Measurements from ENCODE around the gene CPS1.
A peak's percentile ranks its signal among the peaks of the same experiment; 100 is the strongest.

CPS1 gene

GRCh38 chr2:210606001-210606400 lies 49.6 kb downstream of the CPS1 start:
- DNase-seq (ENCODE audit: low spot score): no peak

DNA sequence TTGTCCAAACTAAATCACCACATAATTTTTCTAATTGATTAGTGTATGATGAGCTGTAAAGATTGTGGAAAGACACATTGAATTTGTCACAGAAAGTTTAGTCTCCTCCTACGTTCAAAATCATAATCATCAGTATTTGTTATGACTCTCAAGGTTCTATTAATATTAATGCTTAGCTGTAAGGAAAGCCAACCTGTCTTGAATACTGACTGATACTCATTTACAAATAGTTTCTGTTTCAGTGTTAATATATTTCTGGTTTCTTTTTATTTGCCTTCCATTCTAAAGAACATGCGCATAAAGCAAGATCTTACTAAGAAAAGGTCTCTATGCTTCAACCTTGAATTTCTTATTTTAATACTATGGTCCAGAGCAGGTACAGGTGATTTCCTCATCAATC lies 55.1 kb downstream of the CPS1 start:
- no peak for DNase-seq (ENCODE audit: low spot score)

DNA sequence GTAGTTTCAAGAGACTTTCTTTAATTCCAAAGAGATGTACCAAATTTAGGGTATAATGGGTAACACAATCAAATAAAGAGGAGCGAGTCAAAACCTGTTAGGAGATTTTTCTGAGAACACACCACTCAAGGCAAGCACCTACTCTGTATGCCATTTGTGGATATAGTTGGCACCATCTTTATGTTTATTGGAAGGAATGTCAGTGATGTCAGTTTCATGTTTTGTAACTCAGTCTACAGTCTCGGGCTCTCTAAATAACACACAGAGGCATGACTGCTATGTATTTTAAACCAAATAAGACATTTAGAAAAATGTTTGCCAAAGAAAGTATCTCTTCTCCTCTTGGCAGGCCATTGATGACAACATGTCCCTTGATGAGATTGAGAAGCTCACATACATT lies 59.7 kb downstream of the CPS1 start:
- no peak for DNase-seq (ENCODE audit: low spot score)

GRCh38 chr2:210617318-210617717 lies 60.9 kb downstream of the CPS1 start:
- no peak for DNase-seq (ENCODE audit: low spot score)

DNA sequence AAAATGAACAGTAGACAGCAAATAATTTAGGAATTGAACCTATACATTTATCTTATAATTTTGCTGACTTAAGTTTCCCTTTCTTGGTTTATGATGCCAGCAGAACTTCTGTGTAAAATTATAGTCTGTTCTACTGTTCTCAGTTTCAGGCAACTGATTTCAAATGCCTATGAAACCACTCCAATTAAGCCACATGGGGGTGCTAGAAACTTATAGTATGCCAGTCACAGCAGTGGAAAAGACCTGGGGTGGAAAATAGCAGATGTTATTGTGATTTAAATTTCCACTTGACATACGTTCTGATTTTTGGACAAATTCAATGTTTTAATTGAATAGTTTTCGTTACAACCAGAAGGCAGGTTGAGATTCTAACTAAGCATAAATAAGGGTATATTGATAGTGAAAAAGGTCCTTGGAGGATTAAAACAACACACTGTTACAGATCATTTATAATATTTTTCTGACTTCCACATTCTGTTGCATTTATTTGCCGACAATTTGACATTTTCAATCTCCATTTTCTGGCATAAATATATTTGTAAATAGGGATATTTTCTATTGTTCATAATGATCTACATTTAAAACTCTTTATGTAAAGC lies 61.4 kb downstream of the CPS1 start:
- peak; percentile 62 for DNase-seq (ENCODE audit: low spot score)

- no peak for DNase-seq (ENCODE audit: low spot score)
Observed at GRCh38 chr2:210620456-210620855, 64.1 kb downstream of the CPS1 start.

DNA sequence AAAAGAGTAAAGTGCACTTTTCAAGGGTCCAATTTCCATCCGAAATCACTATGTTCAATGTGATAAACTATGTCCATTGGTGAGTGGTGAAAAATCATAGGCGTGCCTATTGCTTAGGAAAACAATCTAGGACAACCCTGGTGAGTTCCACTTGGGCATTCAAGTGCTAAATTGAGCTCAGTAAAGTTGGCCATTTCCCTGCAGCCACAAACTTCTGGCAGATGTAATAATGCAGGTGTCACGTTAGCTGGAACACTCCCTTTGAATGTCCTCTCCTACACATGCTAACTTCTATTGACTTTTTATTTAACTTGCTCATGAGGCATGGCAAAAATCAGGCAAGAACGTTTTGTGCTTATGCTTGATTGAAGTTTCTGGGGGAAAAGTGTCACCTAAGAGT lies 67.1 kb downstream of the CPS1 start:
- no peak for DNase-seq (ENCODE audit: low spot score)

DNA sequence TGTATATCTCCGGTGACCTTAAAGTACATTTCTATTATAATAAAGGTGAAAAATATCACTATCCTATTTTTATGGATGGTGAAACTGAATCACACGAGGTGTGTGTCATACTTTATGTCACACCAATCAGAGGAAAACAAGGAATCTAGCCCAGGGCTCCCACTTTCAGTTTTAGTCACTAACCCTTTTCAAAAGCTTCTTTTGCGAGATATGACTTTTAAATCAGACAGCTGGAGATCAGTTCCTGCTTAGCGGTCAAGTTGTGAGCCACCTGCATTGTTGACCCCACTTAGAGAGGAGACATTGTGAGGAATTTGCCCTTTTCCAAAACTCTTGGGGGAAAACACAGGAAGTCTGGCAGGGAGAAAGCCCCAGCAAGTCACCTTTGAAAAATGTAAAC lies 70.5 kb downstream of the CPS1 start:
- DNase-seq (ENCODE audit: low spot score): peak; percentile 10

DNA sequence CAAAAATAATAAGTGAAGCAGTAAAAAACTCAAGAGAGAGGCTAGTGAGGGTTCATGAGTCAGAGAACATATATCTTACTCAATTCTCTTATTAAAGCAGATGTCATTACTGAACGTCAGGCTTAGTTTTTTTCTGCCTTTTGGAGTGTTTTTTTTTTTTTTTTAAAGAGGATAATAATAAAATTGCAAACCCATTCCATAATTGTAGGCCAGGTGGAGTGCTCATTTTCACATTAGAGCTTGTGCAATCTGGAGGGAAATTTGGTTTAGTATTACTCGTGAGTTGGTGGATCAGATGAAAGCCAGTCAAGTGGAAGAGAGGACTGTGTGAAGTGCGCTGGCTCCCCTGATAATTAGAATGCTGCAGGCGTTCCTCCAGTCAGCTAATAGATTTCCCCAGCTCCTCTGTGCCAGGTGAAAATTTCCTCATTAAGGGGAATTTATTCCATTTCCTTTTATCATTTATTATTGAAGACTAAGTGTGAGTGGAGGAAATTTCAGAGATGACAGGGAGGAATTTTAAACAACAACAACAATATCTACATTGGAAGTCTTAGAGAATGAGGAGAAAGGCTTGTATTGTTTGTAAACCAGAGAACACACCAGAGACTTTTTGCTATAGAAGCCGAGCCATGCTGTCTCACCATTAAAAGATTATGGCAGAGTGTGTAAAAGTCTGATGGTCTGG lies 74.6 kb downstream of the CPS1 start:
- no peak for DNase-seq (ENCODE audit: low spot score)

GRCh38 chr2:210633699-210634098 lies 77.3 kb downstream of the CPS1 start:
- DNase-seq (ENCODE audit: low spot score): no peak

DNA sequence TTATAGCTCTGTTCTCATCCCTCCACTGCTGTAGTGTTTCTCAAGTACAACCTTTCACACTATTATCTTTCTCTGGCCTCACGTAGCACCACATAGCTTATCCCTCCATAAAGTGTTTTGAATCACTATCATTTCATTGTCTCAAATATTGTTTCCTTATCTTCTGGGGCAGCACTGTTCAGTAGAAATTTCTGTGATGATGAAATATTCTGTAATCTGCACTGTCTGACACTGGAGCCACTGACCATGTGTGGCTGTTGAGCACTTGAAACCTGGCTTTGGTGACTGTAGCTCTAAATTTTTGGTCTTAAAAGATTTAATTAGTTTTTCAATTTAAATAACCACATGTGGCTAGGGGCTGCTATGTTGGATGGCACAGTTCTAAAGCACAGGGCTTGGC lies 78.9 kb downstream of the CPS1 start:
- no peak for DNase-seq (ENCODE audit: low spot score)

- DNase-seq (ENCODE audit: low spot score): no peak
Observed at GRCh38 chr2:210642333-210642732, 85.9 kb downstream of the CPS1 start.

GRCh38 chr2:210647151-210647550 lies 90.8 kb downstream of the CPS1 start:
- DNase-seq (ENCODE audit: low spot score): no peak

DNA sequence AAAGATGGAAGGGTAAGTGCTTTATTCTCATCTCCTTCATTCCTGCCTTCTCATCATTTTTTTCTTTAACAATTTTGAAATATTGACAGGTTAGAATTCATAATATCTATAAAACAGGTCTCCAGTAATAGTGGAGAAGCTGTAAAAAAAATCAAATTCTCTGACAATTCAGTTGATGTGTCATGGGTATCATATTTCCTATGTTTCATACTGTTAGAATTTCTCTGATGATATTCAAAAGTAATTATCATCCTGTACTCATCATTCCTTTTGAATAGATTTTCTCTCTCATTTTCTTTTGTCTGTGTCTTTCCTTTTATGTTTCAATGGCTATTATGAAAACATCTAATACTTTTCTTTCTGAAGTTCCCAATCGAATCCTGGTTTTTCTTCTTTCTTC lies 97.7 kb downstream of the CPS1 start:
- peak; percentile 7 for DNase-seq (ENCODE audit: low spot score)

DNA sequence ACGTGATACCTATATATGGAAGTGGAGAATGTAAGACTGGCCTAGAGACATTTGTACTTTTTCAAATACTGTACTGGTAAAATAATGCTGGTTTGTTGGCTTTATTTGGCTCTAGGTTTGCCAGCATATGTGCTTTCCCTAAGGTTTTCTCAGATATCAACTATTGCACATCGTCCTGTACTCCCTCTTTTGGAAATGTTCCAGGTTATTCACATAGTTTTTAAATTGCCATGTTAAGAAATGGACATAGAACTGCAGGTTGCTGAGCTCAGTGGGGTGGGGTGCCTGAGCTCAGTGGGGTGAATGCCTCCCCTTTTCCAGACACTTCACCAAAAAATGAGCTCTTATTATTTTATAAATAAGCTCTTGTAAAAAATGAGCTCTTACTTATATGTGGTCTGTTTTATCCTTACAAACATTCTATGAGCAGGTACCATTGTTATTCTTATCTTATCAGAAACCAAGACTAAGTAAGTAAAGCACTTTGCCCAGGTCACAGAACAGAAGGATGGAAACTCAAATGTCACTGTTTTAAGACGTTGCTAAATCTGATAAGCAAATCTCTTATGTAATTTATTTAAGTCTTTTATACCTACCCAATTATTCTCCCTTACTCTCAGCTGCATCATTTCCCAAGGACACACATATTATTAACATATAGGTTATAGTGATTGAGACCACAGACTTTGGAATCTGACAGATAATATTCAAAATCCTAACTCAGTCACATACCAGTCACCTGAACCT lies 99.0 kb downstream of the CPS1 start:
- no peak for DNase-seq (ENCODE audit: low spot score)

GRCh38 chr2:210657874-210658273 lies 101.5 kb downstream of the CPS1 start:
- no peak for DNase-seq (ENCODE audit: low spot score)

GRCh38 chr2:210660751-210661150 lies 104.4 kb downstream of the CPS1 start:
- no peak for DNase-seq (ENCODE audit: low spot score)

- no peak for DNase-seq (ENCODE audit: low spot score)
Observed at GRCh38 chr2:210662560-210662959, 106.2 kb downstream of the CPS1 start.

GRCh38 chr2:210663631-210664089 lies 107.3 kb downstream of the CPS1 start:
- DNase-seq (ENCODE audit: low spot score): peak; percentile 30

DNA sequence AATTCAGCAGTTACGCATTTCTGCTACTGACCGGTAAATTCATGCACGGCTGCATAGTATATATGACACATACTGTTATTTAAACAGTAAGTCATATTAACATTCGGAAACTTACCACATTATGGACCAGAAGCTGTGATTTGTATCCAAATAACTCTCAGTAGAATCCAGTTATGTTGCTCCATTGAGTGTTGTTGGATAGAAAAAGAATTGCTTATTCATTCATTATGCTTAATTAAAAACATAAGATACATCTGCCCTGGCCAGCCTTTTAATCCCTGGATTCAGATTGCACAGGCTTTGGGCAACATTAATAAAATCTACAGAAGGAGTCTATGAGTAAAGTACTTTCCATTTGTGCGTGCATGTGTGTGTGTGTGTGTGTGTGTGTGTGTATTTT lies 111.3 kb downstream of the CPS1 start:
- peak; percentile 11 for DNase-seq (ENCODE audit: low spot score)

DNA sequence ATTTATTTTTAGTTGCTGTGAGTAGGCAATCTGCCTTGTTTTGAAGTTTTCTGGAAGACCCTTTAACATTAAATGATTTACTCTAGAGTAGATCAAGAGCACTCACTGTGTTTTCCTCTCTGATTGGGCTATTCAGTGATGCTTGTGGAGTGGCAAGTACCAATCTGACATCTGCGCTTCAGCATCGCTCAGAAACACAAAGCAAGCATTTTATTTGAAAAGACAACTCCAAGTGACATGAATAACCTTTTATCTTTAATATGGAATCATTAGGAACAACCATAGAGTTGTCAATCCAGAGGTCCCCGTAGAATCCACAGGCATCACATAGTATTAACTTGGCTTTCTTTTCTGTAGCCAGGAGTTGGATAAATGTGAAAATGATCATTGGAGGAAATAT lies 114.7 kb downstream of the CPS1 start:
- DNase-seq (ENCODE audit: low spot score): no peak

DNA sequence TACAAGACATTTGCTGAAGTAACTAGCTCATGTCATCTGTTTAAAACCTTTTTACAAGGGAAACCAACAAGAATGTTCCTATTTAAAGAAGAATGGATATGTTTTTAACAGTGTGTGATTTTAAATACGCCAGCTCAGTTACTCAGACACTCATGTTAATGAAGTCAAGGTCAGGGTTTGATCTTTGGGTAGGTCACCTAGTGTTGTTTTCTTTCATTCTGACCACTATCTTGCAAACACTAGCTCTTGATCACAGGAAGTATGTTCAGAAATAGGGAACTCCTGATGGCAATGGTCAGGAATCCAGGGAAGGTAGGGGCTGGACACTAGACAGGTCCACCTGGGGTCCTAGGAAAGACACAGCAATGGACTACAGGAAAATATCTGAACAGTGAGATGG lies 116.7 kb downstream of the CPS1 start:
- no peak for DNase-seq (ENCODE audit: low spot score)

DNA sequence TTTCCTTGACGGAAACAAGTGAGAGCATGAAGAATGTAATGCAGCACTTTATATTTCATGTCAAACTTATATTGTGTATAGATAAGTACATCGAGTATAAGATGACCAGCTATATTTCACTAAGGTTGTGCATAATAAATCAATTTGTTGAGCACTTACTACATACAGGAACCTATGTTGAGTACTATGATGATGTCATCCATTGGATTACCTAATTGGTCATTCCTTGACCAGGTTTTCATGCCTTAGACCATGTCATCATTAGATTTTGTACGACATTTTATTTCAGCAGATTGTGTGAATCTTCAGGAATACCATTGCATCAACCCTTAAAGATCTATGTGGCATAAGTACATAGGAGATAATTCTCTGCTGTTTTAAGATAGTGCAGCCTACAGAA lies 119.7 kb downstream of the CPS1 start:
- DNase-seq (ENCODE audit: low spot score): no peak
